HG03432 (cell line): ENCODE measurements around the gene PLA2G4E.

Source experiments
- ATAC-seq: cut with Tn5 transposase; IDR thresholded peaks from one replicate; pipeline ENCODE4 v1.9.1; 2021; ENCODE audit warnings: mild to moderate bottlenecking, moderate library complexity; ENCODE audit not compliant: unreplicated experiment

The PLA2G4E gene

DNA sequence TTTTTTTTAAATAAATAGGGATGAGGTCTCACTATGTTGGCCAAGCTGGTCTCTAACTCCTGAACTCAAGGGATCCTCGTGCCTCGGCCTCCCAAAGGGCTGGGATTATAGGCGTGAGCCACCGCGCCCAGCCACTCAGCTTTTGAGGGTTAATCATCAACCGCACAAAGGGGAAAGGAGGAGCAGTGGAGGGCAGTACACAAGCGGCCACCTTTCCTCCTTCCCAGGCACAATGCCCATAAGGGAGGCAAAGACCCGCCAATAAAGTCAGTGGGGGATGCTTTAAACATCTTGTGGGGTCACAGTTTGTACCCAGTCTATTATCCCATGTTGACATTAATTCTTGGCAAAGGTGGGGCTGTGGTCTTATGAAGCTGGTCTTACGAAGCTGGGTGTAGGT is 80.9 kb downstream of the PLA2G4E start:
- no peak for ATAC-seq

GRCh38 chr15:41937568-41937923 is 83.3 kb downstream of the PLA2G4E start:
- no peak for ATAC-seq

GRCh38 chr15:41936649-41937567 is 83.9 kb downstream of the PLA2G4E start:
- ATAC-seq, result no peak

DNA sequence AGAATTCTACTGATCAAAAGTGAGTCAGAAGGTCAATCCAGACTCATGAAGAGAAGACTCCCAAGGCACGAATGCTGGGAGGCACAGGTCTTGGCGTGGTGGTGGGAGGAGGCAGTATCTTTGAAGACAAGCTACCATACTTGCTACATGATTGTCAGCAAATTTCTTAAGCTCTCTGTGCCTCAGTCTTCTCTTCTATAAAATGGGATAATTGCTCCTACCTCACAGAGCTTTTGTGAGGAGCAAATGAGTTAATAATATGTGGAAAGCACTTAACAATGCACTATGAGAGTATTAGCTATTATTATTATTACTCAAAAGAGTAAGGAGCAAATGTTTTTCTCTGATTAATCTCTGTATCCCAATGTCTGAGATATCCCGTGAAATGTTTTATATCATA is 84.7 kb downstream of the PLA2G4E start:
- ATAC-seq, result no peak

DNA sequence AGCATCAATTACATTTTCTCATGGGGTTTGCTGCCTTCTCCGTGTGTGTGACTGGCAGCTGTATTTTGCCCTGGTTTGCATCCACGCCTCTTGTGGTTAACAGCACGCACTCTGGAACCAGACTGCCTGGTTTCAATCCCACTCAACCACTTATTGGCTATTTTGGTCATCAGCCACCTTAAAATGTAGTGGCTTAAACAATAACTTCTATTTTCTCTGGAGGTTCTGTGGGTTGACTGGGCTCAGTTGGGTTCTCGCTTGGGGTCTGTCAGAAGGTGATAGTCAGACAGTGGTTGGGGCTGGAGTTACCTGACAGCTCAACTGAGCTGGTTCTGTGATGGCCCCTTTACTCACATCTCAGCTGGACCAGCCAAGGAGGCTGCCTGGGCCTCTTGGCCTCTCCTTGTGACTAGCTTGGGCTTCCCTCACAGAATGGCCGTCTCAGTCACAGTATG is 85.2 kb downstream of the PLA2G4E start:
- no peak for ATAC-seq

DNA sequence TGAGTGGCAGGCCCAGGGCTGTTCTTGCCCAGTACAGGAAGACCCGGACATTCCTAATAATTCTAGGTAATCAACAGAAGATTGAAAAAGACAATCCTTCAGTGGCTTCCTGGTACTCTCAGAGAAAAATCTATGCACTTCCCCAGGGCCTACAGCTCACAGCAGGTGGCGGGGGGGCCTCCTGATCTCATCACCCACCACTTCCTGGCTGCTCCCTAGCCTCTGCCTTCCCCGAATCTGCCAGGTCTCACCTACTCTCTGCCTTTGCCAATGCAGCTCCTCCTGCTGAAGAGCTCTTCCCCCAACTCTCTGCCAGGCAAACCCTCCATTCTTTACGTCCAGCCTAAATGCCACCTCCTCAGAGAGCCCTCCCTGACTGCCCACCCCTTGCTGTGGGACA is 86.0 kb downstream of the PLA2G4E start:
- no peak for ATAC-seq

GRCh38 chr15:41933771-41934170 is 87.1 kb downstream of the PLA2G4E start:
- no peak for ATAC-seq

DNA sequence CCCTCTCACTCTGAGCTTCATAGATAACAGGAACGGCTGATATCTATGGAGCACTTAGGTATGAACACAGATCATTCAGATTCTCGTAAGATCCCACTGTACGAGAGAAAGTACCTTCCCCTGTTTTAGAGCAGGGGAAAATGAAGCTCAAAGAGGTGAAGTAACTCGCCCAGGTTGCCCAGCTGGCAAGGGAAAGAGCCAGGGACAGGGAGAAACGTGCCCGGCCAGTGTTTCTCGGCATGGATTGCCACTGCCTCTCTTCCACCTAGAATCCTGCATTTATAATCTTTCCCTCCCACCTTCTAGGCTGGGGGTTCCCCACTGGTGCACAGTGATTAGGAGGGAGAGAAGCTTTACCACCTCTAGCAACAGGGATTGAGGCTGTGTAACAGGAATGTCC is 87.5 kb downstream of the PLA2G4E start:
- ATAC-seq, result no peak

DNA sequence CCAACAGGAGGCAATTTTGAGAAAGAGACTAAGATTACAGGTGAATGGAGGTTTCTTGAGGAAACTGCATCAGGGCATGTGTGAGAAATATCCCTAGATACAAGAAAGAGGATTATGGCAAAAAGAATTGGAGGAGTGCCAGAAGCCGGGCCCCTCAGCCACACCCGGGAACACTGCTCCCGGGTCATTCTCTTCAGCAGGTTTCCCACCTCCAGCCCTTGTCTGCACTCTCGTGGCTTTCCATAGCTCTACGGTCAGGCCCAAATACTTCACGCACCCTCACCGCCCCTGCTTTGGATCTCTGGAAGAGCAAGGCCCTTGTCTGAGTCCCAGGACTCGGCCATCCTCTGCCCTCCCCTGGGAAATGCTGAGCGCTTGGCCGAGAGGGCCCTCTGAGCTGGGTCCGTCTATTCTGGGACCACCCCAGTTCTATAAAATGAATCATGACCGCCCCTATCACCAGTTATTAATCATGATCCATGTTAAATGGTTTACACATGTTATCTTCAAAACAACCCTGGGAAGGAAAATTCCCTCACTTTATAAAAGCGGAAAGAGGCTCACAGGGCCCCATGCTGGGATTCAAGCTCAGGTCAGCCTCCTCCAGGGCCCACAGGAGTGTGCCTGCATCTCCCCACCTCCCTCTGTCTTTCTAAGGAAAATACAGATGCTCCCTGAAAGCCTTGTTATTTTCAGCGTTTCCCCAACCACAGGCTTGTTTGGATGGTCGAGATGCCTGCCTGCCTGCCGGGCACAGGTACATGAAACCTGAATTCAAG is 88.1 kb downstream of the PLA2G4E start:
- no peak for ATAC-seq

DNA sequence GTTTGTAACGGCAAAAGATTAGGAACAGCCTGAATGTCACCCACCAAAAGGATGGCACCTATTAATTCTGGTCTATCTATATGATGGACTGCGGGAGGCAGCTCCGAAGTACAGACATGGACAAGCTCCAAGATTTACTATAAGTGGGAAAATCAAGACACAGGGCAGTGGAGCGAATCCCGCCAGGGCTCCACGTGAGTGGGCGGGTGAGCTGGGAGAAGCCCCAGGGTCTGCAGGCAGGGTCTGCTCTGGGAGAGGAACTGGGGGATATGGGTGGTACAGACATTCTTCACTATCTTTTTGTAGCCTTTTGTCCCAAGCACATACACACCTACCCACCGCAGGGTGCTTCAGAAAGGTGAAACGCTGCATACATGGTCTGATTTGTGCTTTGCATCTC is 88.7 kb downstream of the PLA2G4E start:
- ATAC-seq, result no peak
